Natural killer cell (primary cell): Measurements from ENCODE around the gene ZNF550. TPM values are rescaled to one million over a fixed set of nuclear protein-coding genes. Genes with fewer than 3 reads are reported as not detected.
"Not testable (repeated sequence)": the region's sequence is repeated elsewhere in the genome, so short reads cannot be mapped to it uniquely, and the experiment has no call there.

Experiments
- ATAC-seq, 3 donors: fragments of 150-1000 bp in 2 of 3; fragments of 200-7000 bp in 1 of 3; cut with Tn5 transposase; 1 replicate in 1 of 3; 2 replicates in 2 of 3; pipeline ENCODE4 v1.10.0; 2021; ENCODE audit warnings: mild to moderate bottlenecking in 2 of 3, moderate library complexity in 2 of 3
- DNase-seq, 2 donors: peaks; one replicate each; pipeline versions ENCODE4 v3.0.0 to v3.0.0-alpha.2; 2013 to 2021; ENCODE audit warnings: mixed read lengths in 1 of 2
- H3K27ac ChIP-seq: one replicate; pipeline ENCODE4 v1.5.1; 2013; ENCODE audit warnings: mild to moderate bottlenecking, low read length
- H3K27me3 ChIP-seq: one replicate; pipeline ENCODE4 v1.6.1; 2013; ENCODE audit warnings: low read length; ENCODE audit not compliant: control insufficient read depth, insufficient read depth
- H3K36me3 ChIP-seq: one replicate; pipeline ENCODE4 v1.6.1; 2013; ENCODE audit warnings: low read length; ENCODE audit not compliant: control insufficient read depth, insufficient read depth
- H3K4me1 ChIP-seq: one replicate; pipeline ENCODE4 v1.6.1; 2013; ENCODE audit warnings: low read length; ENCODE audit not compliant: control insufficient read depth, insufficient read depth
- H3K4me3 ChIP-seq: one replicate; pipeline ENCODE4 v1.5.1; 2013; ENCODE audit warnings: low read length
- H3K9me3 ChIP-seq: one replicate; pipeline ENCODE4 v1.6.1; 2013; ENCODE audit warnings: low read length; ENCODE audit not compliant: control insufficient read depth, insufficient read depth
- H3K27ac Mint-ChIP-seq, 2 donors: one replicate each; pipeline ENCODE4 v1.8.0; 2022; ENCODE audit warnings: mild to moderate bottlenecking in 2 of 2, mixed read lengths in 2 of 2, moderate library complexity in 1 of 2
- H3K27me3 Mint-ChIP-seq, 2 donors: one replicate each; pipeline ENCODE4 v1.8.0; 2022; ENCODE audit warnings: low read depth in 2 of 2, mixed read lengths in 2 of 2
- H3K36me3 Mint-ChIP-seq: one replicate; pipeline ENCODE4 v1.8.0; 2022; ENCODE audit warnings: mixed read lengths
- H3K4me1 Mint-ChIP-seq, 2 donors: one replicate each; pipeline ENCODE4 v1.8.0; 2022; ENCODE audit warnings: mixed read lengths in 2 of 2
- H3K4me3 Mint-ChIP-seq: one replicate; pipeline ENCODE4 v1.8.0; 2022; ENCODE audit warnings: mild to moderate bottlenecking, moderate library complexity, mixed read lengths
- H3K9me3 Mint-ChIP-seq, 2 donors: one replicate each; pipeline ENCODE4 v1.8.0; 2022; ENCODE audit warnings: mixed read lengths in 2 of 2
- CTCF ChIP-seq: fragments of 200-600 bp; IDR thresholded peaks from one replicate; pipeline ENCODE4 v1.8.0; 2022; ENCODE audit warnings: antibody characterized with exemption
- WGBS: methylation state at CpG from one replicate; pipeline ENCODE4 v1.1.7; 2013; ENCODE audit warnings: missing lambda C conversion rate; ENCODE audit not compliant: insufficient coverage; 5-methylcytosine and 5-hydroxymethylcytosine counted together
- intact Hi-C: fragments of 100-400 bp; cut with micrococcal nuclease; formaldehyde crosslinking; loops from one replicate; pipeline ENCODE4 v1.14.2; 2022
- total RNA-seq, 4 donors: library from RNA; stranded (reverse); fragments of 120-200 nt in 1 of 4; gene quantifications; one replicate each; pipeline versions ENCODE4 v1.2.3 to v1.2.4, GENCODE V29; 2013 to 2022

ZNF550 gene
- total RNA-seq, 3 donors from 2014 or later (not counting 1 experiment from before 2014, with no cell fraction given): 11.2 to 12.5 (median 12.1) TPM

- H3K4me3 ChIP-seq: peak within 1 kb of the TSS; percentile 89
Observed at GRCh38 chr19:57527136-57527881, 32.4 kb downstream of the ZNF550 start, which contains the start of gene ZNF549. Gene ZNF549, plus strand, starts transcription at chr19:57527356. Its CDS starts 218 bp downstream, at chr19:57527574.

GRCh38 chr19:57518021-57518420 is 41.6 kb downstream of the ZNF550 start:
- not testable (repeated sequence) for ATAC-seq, H3K4me3 Mint-ChIP-seq, H3K27ac Mint-ChIP-seq, DNase-seq, H3K4me3 ChIP-seq, H3K27me3 ChIP-seq, H3K27ac ChIP-seq, H3K27me3 Mint-ChIP-seq, H3K4me1 ChIP-seq, H3K4me1 Mint-ChIP-seq
- Histone ChIP-seq H3K9me3 (peaks cover 14% of the 10 kb centered on the region), H3K36me3 (peaks cover 13% of the 10 kb centered on the region)
- intact Hi-C loops: loop anchor here (5.0 kb wide), 1 partner anchor 34 kb away; no protein-coding TSS in a partner anchor
- 83% methylated on average over 4 of the region's 4 CpGs for WGBS
- Mint-ChIP-seq H3K9me3 (peaks cover 8 to 13% of the 10 kb centered on the region in 2 donors), H3K36me3 (peaks cover 27% of the 10 kb centered on the region)

More at GRCh38 chr19:57527136-57527881, 32.4 kb downstream of the ZNF550 start, which contains the start of gene ZNF549:
- intact Hi-C loops: loop anchor here (1.0 kb wide), 4 partner anchors 28 to 51 kb away; partner anchors contain the start of genes ZNF416, ZNF419, ZNF772 and ZNF773
- no peaks in the 10 kb centered on the region for H3K27me3 Mint-ChIP-seq
- Histone ChIP-seq H3K9me3 (peaks cover 13% of the 10 kb centered on the region), H3K27me3 (no peaks in the 10 kb centered on the region), H3K27ac (peak within 1 kb of the TSS; percentile 81), H3K36me3 (peaks cover 14% of the 10 kb centered on the region), H3K4me1 (peaks cover 13% of the 10 kb centered on the region)
- DNase-seq: peak; percentile 82 to 94
- H3K4me1 Mint-ChIP-seq: peaks cover 23 to 26% of the 10 kb centered on the region in 2 donors
- peak within 1 kb of the TSS; percentile 95 for H3K4me3 Mint-ChIP-seq
- no peak for TF ChIP-seq CTCF
- peak within 1 kb of the TSS; percentile 90 to 96 for H3K27ac Mint-ChIP-seq
- under 1% methylated on average over 64 of the region's 64 CpGs for WGBS
- ATAC-seq: peak; percentile 98 to 99 (median 99)
- peaks cover 13% of the 10 kb centered on the region for H3K36me3 Mint-ChIP-seq
- peaks cover 0 to 4% of the 10 kb centered on the region in 2 donors for H3K9me3 Mint-ChIP-seq

GRCh38 chr19:57515255-57515654 is 44.4 kb downstream of the ZNF550 start:
- ATAC-seq (no peak), DNase-seq (no peak)
- peaks cover 40% of the 10 kb centered on the region for H3K36me3 Mint-ChIP-seq
- no peak for TF ChIP-seq CTCF
- no peaks in the 10 kb centered on the region for H3K27me3 Mint-ChIP-seq
- Histone ChIP-seq H3K27ac (no peak overlapping the region), H3K36me3 (peaks cover 13% of the 10 kb centered on the region), H3K4me1 (no peaks in the 10 kb centered on the region), H3K27me3 (no peaks in the 10 kb centered on the region), H3K9me3 (peaks cover 26% of the 10 kb centered on the region), H3K4me3 (no peak overlapping the region)
- H3K4me3 Mint-ChIP-seq: no peak overlapping the region
- intact Hi-C loops: loop anchor here (5.0 kb wide), 1 partner anchor 37 kb away; no protein-coding TSS in a partner anchor
- no peaks in the 10 kb centered on the region for H3K4me1 Mint-ChIP-seq
- no peak overlapping the region for H3K27ac Mint-ChIP-seq
- WGBS: 77% methylated on average over 5 of the region's 5 CpGs
- H3K9me3 Mint-ChIP-seq: peaks cover 12 to 23% of the 10 kb centered on the region in 2 donors

DNA sequence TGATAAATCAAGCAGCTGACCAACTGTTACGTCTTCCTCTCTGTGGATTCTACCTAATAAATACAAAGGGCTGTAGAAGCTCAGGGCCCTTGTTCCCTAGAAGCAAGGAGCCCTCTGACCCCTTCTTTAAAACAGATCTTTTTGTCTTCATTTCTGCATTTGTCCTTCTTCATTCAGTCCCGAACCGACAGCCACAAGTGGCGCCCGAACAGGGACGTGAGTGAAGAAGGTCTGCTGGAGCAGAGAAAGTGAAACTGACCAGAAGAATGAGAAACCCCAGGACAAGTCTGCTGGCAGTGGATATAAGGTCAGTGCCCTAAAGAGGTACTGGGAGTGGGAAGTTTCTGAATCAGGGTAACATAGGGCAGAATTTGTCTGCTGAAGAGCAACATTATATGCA is 46.8 kb downstream of the ZNF550 start:
- H3K27ac ChIP-seq: no peak overlapping the region
- H3K9me3 ChIP-seq: peaks cover 31% of the 10 kb centered on the region
- H3K4me1 ChIP-seq: no peaks in the 10 kb centered on the region
- H3K27me3 Mint-ChIP-seq: no peaks in the 10 kb centered on the region
- peaks cover 64% of the 10 kb centered on the region for H3K36me3 Mint-ChIP-seq
- no peak overlapping the region for H3K4me3 Mint-ChIP-seq
- DNase-seq: no peak
- intact Hi-C loops: no loop called here
- 97% methylated on average over 6 of the region's 6 CpGs for WGBS
- no peak for ATAC-seq
- H3K9me3 Mint-ChIP-seq: peaks cover 14 to 37% of the 10 kb centered on the region in 2 donors
- no peaks in the 10 kb centered on the region for H3K27me3 ChIP-seq
- H3K27ac Mint-ChIP-seq: no peak overlapping the region
- H3K4me1 Mint-ChIP-seq: no peaks in the 10 kb centered on the region
- no peak for TF ChIP-seq CTCF
- H3K4me3 ChIP-seq: no peak overlapping the region
- peaks cover 14% of the 10 kb centered on the region for H3K36me3 ChIP-seq
